ENCODE data around the gene UNC5C. TPM values are rescaled to one million over a fixed set of nuclear protein-coding genes. Genes with fewer than 3 reads are reported as not detected.

The UNC5C gene
- polyA plus RNA-seq, 1 donor, result 4.1 TPM

DNA sequence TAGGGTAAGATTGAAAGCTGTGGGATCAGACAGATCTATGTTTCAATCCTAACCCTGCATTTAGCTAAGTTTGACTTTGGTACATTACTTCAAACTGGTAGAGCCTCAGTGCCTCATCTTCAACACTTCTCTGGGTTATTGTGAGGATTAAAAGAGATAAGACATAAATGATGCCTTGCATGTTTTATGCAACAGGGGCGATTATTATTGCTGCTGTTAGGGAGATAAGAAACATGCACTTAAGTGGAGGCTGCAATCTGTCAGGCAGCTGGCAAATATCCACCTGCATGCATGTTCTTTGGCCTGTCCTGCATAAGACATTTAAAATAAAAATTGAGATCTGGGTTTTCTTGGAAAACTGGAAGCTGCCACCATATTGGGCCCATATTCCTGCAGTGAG is 24.6 kb downstream of the UNC5C start:
- Histone ChIP-seq H3K9me3 (ENCODE audit: control insufficient read depth, low read depth, low read length) (no peaks in the 10 kb centered on the region), H3K27ac (ENCODE audit: low read length) (no peak overlapping the region), H3K27me3 (ENCODE audit: control insufficient read depth, insufficient read depth, low read length) (no peaks in the 10 kb centered on the region), H3K4me1 (ENCODE audit: control insufficient read depth, insufficient read depth, low read length) (no peaks in the 10 kb centered on the region), H3K36me3 (ENCODE audit: control insufficient read depth, insufficient read depth, low read length) (no peaks in the 10 kb centered on the region), H3K4me3 (ENCODE audit: low read length) (no peak overlapping the region)
- no peak for DNase-seq
- no CpG with 5 or more reads among the region's 1 CpG for WGBS (ENCODE audit: insufficient coverage, low lambda C conversion rate)

DNA sequence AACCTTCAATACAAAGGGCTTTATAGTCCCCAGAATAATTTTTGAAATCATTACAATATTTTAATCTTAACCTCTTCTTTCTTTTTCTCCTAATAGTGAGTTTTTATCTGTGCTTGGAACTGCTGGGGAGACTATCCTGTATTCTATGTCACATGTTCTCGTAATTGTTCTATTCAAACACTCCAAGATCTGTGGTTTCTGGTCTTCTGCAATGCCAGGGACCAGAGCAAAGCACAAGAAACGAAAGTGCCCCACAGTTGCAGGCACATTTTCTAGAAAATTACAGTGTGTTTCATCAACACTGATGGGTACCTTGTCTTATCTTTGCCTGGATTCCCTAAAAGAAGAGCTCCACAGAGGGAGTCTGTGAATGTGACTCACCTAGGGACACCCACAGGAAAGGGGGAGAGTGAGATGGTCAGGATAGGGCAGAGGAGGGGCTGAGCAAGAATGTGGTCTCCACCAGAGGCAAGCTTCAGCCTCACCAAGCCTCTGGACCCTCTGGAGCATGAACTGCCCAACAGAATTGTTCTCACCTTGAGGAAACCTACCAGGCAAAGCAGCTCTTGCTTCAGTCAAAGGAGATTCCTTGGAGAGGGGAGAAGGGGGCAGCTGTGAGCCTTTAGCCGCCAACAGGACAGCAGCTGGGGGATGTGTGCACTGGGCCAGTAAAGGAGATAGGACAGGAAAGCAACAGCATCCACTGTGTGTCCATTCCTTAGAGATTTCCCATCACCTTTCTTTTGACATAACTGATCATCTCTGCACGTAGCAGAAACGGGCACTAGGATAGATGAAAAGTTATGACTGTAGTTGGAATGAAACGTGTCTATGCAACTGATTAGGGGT is 25.9 kb downstream of the UNC5C start:
- no peaks in the 10 kb centered on the region for H3K9me3 ChIP-seq (ENCODE audit: control insufficient read depth, low read depth, low read length)
- no peak for DNase-seq
- H3K27me3 ChIP-seq (ENCODE audit: control insufficient read depth, insufficient read depth, low read length), result no peaks in the 10 kb centered on the region
- H3K4me1 ChIP-seq (ENCODE audit: control insufficient read depth, insufficient read depth, low read length), result no peaks in the 10 kb centered on the region
- no peak overlapping the region for H3K27ac ChIP-seq (ENCODE audit: low read length)
- no peak overlapping the region for H3K4me3 ChIP-seq (ENCODE audit: low read length)
- no peaks in the 10 kb centered on the region for H3K36me3 ChIP-seq (ENCODE audit: control insufficient read depth, insufficient read depth, low read length)
- 92% methylated on average over 3 of the region's 6 CpGs for WGBS (ENCODE audit: insufficient coverage, low lambda C conversion rate)

DNA sequence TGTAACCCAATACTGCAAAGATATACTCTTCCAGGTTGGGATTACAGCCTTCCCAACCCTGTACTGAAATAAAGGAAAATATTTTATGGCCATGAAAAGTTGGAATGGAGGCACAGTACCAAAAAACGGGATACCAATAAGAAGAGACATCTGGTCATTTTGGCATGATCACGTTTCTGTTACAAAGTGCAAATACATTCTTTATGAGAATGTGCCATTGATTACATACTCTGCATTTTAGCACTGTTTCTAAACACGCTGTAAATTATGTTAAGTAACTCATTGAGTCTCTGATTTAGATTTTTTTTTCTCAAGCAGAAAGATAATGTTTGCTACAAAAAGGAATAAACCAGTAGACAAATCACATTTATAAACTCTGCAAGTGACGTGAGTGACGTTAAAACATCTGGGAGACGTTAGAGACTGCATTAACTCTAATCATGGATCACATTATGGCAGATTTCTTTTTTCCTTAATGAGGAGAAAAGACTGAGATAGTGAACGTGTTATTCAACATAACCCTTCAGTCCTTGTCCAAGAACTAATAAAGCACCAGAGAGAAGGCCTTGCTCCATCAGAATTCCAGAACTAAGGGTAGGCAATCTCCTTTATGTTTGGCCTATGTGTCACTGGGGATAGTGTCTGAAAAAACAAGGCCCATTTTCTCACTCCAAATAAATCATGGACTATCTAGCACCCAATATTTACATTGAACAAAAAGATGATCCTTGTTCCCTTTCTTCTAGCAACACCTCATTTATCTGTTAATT is 31.0 kb downstream of the UNC5C start:
- Histone ChIP-seq H3K36me3 (ENCODE audit: control insufficient read depth, insufficient read depth, low read length) (no peaks in the 10 kb centered on the region), H3K27me3 (ENCODE audit: control insufficient read depth, insufficient read depth, low read length) (no peaks in the 10 kb centered on the region), H3K4me1 (ENCODE audit: control insufficient read depth, insufficient read depth, low read length) (no peaks in the 10 kb centered on the region), H3K4me3 (ENCODE audit: low read length) (no peak overlapping the region), H3K27ac (ENCODE audit: low read length) (no peak overlapping the region), H3K9me3 (ENCODE audit: control insufficient read depth, low read depth, low read length) (no peaks in the 10 kb centered on the region)
- no CpG with 5 or more reads among the region's 7 CpGs for WGBS (ENCODE audit: insufficient coverage, low lambda C conversion rate)
- no peak for DNase-seq

DNA sequence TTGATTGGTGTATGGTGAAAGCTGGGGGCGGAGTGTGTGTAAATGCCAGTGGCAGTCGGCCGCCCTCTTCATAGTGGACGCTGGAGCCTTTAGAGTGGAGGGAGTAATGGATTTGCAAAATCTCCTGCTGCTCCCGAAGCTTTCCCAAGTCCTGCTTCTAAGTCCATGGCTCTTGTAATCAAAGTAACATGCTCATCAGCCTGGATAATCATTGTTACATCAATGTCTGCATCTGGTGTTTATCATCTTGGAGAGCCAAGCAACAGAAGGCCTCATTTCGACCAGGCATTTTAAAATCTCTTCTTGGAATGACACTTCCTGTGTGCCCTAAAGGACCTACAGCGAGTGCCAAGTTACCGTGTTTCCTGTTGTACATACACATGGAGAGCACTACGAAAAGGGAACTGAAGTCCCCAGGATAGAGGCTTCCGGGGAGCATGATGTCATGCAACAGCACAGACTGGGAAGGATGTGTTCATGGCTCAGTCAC is 32.2 kb downstream of the UNC5C start:
- Histone ChIP-seq H3K4me3 (ENCODE audit: low read length) (no peak overlapping the region), H3K27ac (ENCODE audit: low read length) (peak overlapping the region; percentile 14), H3K9me3 (ENCODE audit: control insufficient read depth, low read depth, low read length) (no peaks in the 10 kb centered on the region), H3K36me3 (ENCODE audit: control insufficient read depth, insufficient read depth, low read length) (no peaks in the 10 kb centered on the region), H3K27me3 (ENCODE audit: control insufficient read depth, insufficient read depth, low read length) (no peaks in the 10 kb centered on the region), H3K4me1 (ENCODE audit: control insufficient read depth, insufficient read depth, low read length) (no peaks in the 10 kb centered on the region)
- peak; percentile 15 to 23 for DNase-seq
- WGBS (ENCODE audit: insufficient coverage, low lambda C conversion rate), result no CpG with 5 or more reads among the region's 10 CpGs

DNA sequence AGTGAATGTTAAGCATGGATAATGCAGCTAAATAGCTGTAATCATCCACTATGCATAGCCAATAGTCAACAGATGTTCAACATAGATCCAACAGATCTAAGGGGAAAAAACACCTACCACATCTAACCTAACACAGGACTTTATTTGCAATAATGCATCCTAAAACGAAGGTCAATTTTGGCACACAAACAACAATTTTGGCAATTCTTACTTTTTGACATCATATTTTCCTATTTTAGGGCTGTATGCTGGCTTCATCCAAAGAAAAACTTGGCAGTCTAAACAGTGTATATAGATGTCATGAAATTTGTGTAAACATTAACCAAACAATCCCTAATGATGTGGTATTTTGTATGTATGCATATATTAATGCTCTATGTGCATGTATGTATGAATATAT is 33.2 kb downstream of the UNC5C start:
- 100% methylated on average over 1 of the region's 1 CpG for WGBS (ENCODE audit: insufficient coverage, low lambda C conversion rate)
- DNase-seq, result no peak
- Histone ChIP-seq H3K36me3 (ENCODE audit: control insufficient read depth, insufficient read depth, low read length) (no peaks in the 10 kb centered on the region), H3K27ac (ENCODE audit: low read length) (no peak overlapping the region), H3K4me1 (ENCODE audit: control insufficient read depth, insufficient read depth, low read length) (no peaks in the 10 kb centered on the region), H3K4me3 (ENCODE audit: low read length) (no peak overlapping the region), H3K27me3 (ENCODE audit: control insufficient read depth, insufficient read depth, low read length) (no peaks in the 10 kb centered on the region), H3K9me3 (ENCODE audit: control insufficient read depth, low read depth, low read length) (no peaks in the 10 kb centered on the region)

DNA sequence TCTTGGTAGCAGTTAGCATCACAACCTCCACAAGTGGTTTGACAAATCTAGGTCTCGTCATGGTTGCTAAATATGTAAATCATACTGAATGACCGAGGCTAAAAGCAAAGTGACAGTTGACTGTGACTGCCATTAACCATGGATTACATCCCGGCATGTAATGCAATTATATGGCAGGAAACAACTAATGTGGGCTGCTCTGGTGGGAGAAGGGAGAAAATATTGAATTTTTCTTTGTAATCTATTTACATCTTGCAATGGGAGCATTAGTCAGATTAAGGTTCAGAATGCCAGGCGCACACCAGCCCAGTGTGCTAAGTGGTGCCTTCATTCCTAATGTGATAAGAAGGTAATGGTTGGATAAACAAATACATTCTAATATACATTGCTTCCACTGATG is 35.8 kb downstream of the UNC5C start:
- no peak overlapping the region for H3K4me3 ChIP-seq (ENCODE audit: low read length)
- H3K27ac ChIP-seq (ENCODE audit: low read length), result no peak overlapping the region
- H3K9me3 ChIP-seq (ENCODE audit: control insufficient read depth, low read depth, low read length), result no peaks in the 10 kb centered on the region
- H3K27me3 ChIP-seq (ENCODE audit: control insufficient read depth, insufficient read depth, low read length), result no peaks in the 10 kb centered on the region
- DNase-seq, result no peak
- WGBS (ENCODE audit: insufficient coverage, low lambda C conversion rate), result no CpG with 5 or more reads among the region's 4 CpGs
- H3K4me1 ChIP-seq (ENCODE audit: control insufficient read depth, insufficient read depth, low read length), result no peaks in the 10 kb centered on the region
- H3K36me3 ChIP-seq (ENCODE audit: control insufficient read depth, insufficient read depth, low read length), result no peaks in the 10 kb centered on the region

DNA sequence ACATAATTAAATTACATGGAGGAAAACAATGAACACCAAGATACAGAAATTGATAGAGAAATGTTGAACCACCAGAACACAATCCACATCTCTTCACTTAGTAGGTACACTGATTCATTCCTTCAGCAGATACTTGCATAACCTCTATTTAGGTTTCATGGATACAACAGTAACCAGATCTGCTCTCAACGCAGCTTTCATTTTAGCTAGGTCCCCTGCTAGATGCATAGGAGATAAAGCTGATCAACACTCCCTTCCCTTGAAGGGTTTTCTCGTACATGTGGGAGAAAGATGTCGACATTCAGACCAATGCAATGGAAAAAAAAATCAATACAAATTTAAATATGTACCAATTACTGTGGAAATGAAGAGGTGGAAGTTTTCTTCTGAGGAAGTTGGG is 37.3 kb downstream of the UNC5C start:
- WGBS (ENCODE audit: insufficient coverage, low lambda C conversion rate), result 100% methylated on average over 2 of the region's 3 CpGs
- Histone ChIP-seq H3K4me1 (ENCODE audit: control insufficient read depth, insufficient read depth, low read length) (no peaks in the 10 kb centered on the region), H3K27ac (ENCODE audit: low read length) (no peak overlapping the region), H3K9me3 (ENCODE audit: control insufficient read depth, low read depth, low read length) (no peaks in the 10 kb centered on the region), H3K36me3 (ENCODE audit: control insufficient read depth, insufficient read depth, low read length) (no peaks in the 10 kb centered on the region), H3K4me3 (ENCODE audit: low read length) (no peak overlapping the region), H3K27me3 (ENCODE audit: control insufficient read depth, insufficient read depth, low read length) (no peaks in the 10 kb centered on the region)
- no peak for DNase-seq

DNA sequence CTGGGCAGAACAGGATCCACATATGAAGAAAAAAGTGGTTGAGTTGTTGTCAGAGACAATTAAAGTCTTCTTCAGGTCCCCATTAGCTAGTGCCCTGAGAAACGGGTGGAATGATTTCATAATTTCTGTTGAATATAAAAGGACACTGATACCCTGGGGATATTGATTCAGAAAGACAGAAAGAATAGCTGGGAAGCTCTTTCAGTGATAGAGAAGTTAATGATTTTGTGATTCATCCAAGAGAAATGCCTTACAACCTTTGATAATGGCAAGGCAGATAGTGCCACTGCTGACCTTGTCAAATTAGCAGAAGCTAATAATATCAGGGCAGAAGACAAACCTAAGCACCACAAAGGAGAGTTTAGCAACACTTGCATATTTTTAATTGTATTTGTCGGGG is 37.9 kb downstream of the UNC5C start:
- WGBS (ENCODE audit: insufficient coverage, low lambda C conversion rate), result no CpG with 5 or more reads among the region's 2 CpGs
- Histone ChIP-seq H3K36me3 (ENCODE audit: control insufficient read depth, insufficient read depth, low read length) (no peaks in the 10 kb centered on the region), H3K27ac (ENCODE audit: low read length) (no peak overlapping the region), H3K4me1 (ENCODE audit: control insufficient read depth, insufficient read depth, low read length) (no peaks in the 10 kb centered on the region), H3K9me3 (ENCODE audit: control insufficient read depth, low read depth, low read length) (no peaks in the 10 kb centered on the region), H3K4me3 (ENCODE audit: low read length) (no peak overlapping the region), H3K27me3 (ENCODE audit: control insufficient read depth, insufficient read depth, low read length) (no peaks in the 10 kb centered on the region)
- no peak for DNase-seq

DNA sequence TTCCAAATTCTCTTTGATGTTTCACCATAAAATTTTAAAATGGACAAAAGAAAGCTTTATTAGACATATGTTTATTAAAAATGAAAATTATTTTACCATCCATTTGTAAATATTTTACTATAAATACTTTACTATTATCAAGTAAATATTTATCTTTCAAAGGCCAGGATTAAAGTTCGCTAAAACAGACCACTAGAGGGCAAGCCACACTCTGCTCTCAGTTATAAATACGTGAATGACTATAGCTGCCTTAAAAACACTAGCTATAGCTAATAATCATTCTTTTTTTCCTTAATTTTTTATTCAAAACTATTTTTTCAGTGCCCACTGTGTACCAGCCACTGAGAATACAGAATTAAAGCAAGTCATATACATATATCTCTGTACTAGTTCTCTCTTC is 38.6 kb downstream of the UNC5C start:
- Histone ChIP-seq H3K4me1 (ENCODE audit: control insufficient read depth, insufficient read depth, low read length) (no peaks in the 10 kb centered on the region), H3K27ac (ENCODE audit: low read length) (no peak overlapping the region), H3K4me3 (ENCODE audit: low read length) (no peak overlapping the region), H3K9me3 (ENCODE audit: control insufficient read depth, low read depth, low read length) (no peaks in the 10 kb centered on the region), H3K36me3 (ENCODE audit: control insufficient read depth, insufficient read depth, low read length) (no peaks in the 10 kb centered on the region), H3K27me3 (ENCODE audit: control insufficient read depth, insufficient read depth, low read length) (no peaks in the 10 kb centered on the region)
- 0% methylated on average over 1 of the region's 2 CpGs for WGBS (ENCODE audit: insufficient coverage, low lambda C conversion rate)
- no peak for DNase-seq

DNA sequence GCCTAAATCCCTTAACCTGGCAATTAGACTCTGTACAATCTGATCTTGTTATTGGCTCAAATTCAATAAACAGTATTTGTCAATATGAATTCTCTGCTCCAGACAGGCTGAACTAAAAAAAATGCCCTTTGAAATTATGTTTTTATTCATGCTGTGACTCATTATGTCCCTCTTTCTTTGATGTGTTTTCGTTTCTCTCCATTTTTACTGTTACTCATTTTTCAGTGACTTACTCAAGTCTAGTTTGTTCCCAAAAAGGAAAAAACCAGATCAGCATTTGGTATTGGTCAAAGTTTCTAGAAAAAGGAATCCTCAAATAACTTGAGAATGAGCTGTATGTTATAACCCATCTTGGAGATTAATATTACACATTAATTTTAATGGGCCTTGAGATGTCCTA is 40.4 kb downstream of the UNC5C start:
- H3K4me1 ChIP-seq (ENCODE audit: control insufficient read depth, insufficient read depth, low read length), result no peaks in the 10 kb centered on the region
- H3K27me3 ChIP-seq (ENCODE audit: control insufficient read depth, insufficient read depth, low read length), result no peaks in the 10 kb centered on the region
- no peak overlapping the region for H3K4me3 ChIP-seq (ENCODE audit: low read length)
- no peaks in the 10 kb centered on the region for H3K36me3 ChIP-seq (ENCODE audit: control insufficient read depth, insufficient read depth, low read length)
- H3K9me3 ChIP-seq (ENCODE audit: control insufficient read depth, low read depth, low read length), result no peaks in the 10 kb centered on the region
- no peak overlapping the region for H3K27ac ChIP-seq (ENCODE audit: low read length)
- no peak for DNase-seq
- 70% methylated on average over 1 of the region's 1 CpG for WGBS (ENCODE audit: insufficient coverage, low lambda C conversion rate)

Measured in large intestine (tissue), 3 donors.